HG02885 (cell line): Measurements from ENCODE around the gene NAA38.
A peak's percentile ranks its signal among the peaks of the same experiment; 100 is the strongest.
"Not testable (repeated sequence)": the region's sequence is repeated elsewhere in the genome, so short reads cannot be mapped to it uniquely, and the experiment has no call there.

Experiments
- ATAC-seq: cut with Tn5 transposase; IDR thresholded peaks from one replicate; pipeline ENCODE4 v1.9.1; 2021; ENCODE audit warnings: mild to moderate bottlenecking; ENCODE audit not compliant: unreplicated experiment, poor library complexity

The NAA38 gene

DNA sequence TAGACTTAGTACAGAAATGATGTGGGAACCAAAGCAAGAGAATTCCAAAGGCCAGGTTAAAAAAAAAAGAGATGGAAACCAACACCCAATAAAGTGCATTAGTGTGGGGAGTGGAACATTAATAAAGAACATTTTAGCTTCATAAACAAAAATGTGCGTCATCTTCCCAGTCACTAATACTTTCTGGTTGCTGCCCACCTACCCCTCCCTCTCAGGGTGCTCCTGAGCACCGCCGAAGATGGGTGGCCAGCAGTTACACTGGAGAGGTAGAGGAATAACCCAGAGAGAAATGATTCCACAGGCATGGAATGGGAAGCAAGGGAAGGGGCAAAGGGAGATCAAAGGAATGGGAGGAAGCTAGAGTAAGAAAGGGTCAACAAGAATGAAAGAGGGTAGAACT lies 25.3 kb upstream of the NAA38 start:
- ATAC-seq, result no peak

GRCh38 chr17:7882068-7882467 lies 24.7 kb upstream of the NAA38 start:
- ATAC-seq, result no peak

GRCh38 chr17:7881276-7882054 lies 24.1 kb upstream of the NAA38 start:
- no peak for ATAC-seq

DNA sequence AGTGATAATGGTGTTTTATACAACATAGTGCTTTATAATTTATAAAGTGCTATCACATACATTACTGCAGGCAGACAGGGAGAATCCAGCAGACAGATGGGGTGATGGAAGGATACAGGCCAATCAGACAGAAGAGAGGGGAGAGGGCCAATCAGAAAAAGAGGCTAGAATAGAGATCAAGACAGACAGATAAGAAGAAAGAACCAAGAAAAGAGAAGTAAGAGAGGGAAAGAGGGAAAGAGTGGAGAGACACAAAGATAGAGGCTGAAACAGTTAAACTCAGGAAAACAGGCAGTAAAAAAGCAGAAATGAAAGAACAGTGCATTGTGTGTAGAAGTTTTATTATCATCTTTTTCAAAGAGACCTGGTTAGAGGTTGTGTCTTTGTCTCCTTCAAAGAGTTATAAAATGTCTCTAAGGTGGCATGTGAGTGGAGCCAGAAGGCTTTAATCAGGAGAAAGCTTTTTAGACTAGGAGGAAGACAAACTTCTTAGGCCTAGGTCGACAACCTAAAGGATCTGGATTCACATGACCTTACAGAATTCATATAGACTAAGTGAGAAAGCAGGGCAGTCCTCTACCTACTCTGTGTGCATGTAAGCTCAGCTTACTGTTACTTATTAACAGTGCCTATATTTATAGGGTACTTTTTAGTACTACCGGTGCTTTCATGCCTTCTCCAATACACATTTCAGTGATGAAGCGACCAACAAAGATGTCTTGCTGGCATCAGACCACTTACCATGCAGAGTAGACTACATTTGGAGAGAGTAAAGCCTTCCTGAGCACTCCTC lies 22.9 kb upstream of the NAA38 start:
- no peak for ATAC-seq

DNA sequence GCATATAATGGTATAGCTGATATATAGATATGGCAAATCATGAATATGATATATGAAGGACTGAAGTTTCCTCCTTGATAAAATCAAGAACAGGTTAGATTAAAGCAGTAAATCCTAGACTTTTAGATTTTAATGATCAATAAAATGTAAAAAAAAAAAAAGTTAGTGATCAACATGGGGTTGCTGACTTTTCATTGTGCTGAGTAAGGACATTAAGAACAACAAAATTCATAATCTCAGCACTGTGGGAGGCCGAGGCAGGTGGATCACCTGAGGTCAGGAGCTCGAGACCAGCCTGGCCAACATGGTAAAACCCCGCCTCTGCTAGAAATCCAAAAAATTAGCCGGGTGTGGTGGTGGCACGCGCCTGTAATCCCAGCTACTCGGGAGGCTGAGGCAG lies 20.9 kb upstream of the NAA38 start:
- ATAC-seq, result no peak

DNA sequence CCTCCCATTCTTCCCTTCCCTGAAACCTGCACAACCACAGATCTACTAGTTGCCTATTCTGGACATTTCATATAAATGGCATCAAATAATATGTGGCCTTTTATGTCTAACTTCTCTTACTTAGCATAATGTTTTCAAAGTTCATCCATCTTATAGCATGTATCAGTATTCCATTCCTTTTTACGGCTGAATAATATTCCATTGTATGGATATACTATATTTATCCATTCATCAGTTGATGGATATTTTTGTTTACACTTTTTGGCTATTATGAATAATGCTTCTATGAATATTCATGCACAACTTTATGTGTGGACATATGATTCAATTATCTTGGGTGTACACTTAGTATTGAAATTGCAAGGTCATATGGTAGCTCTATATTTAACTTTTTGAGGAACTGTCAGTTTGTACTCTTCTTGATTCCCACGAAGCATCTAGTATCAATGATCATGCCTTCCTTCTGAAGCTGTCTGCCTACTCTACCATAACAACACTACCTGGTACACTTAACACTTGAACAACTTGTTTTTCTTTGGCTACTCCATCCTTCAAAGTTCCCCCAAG lies 18.5 kb upstream of the NAA38 start:
- no peak for ATAC-seq

GRCh38 chr17:7873051-7873450 lies 15.7 kb upstream of the NAA38 start:
- no peak for ATAC-seq

GRCh38 chr17:7867881-7868329 lies 10.5 kb upstream of the NAA38 start:
- ATAC-seq, result no peak

GRCh38 chr17:7864995-7865650 lies 7.8 kb upstream of the NAA38 start:
- ATAC-seq, result no peak

- not testable (repeated sequence) for ATAC-seq
Observed at GRCh38 chr17:7864384-7864783, 7.0 kb upstream of the NAA38 start.

GRCh38 chr17:7862692-7863437 lies 5.5 kb upstream of the NAA38 start:
- no peak for ATAC-seq

DNA sequence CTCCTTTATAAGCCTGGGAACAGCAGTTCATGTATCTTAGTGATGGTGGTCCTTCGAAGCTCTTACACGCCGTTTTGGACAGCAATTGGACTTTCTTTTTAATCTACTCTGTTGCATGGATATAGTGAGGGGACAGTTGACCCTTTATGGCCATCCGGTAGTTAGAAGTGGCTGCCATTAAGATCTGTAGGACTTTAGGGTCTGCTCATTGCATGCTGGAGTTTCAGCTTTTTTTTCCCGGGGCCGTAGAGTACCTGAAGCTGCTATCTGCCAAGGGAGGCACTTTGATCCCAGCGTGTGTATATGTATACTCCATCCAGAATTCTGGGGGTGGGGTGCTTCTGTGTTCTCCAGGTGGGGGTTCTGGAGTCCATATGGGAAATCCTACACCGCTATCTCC lies 1.7 kb upstream of the NAA38 start:
- ATAC-seq, result no peak

- ATAC-seq, result no peak
Observed at GRCh38 chr17:7858522-7858810, 1.1 kb upstream of the NAA38 start.

DNA sequence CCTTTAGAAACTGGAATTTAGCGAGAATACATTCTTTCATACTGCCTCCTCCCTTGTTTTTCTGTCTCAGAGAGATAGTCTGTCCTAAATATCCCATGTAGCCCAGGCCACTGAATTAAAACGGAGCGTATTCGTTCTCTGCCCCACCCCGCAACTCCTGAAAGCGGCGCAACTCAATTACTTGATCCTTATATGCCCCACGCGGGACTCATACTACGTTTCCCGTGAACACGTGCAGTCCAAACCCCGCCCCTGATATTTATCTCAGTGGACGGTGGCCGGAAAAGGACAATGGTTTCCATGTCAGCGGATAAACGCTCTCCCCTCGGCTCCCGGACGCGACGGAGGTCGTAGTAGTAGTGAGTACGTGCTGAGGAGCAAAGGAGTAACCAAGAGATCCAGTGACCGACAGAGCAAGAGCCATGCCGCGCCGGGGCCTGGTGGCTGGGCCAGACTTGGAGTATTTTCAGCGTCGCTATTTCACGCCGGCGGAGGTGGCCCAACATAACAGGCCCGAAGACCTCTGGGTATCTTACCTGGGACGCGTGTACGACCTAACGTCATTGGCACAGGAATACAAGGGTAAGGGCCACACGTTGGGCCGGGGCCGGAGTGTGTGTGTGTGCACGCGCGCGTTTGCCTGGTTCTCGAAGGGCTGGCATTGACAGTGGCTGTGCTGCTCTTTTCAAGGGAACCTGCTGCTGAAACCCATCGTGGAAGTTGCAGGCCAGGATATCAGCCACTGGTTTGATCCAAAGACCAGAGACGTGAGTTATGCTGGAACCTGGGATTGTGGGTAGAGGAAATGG lies 558 bp upstream of the NAA38 start, which contains the start of gene CYB5D1:
Gene CYB5D1, plus strand, starts transcription at position 291 of the 809 bp plus-strand sequence. Its CDS starts 132 bp downstream, at position 423.
- peak; percentile 46 for ATAC-seq

GRCh38 chr17:7856011-7856810 lies 1.1 kb downstream of the NAA38 start:
- ATAC-seq, result no peak

DNA sequence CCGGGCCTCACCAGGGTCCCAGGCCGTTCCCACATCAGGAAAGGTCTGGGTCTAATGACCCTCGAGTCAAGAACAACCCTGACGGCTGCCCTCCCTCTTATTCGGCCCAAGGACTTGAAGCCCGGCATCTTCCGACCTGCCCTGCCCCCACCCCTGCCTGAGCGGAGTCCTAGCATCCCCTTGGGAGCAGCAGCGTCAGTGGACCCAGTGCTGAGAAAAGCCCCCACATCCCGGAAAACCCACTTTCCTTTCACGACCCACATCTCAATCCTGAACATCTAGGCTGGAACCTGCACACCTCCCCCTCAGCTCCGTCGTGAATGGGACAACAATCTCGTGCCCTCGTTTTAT lies 1.7 kb downstream of the NAA38 start:
- no peak for ATAC-seq

DNA sequence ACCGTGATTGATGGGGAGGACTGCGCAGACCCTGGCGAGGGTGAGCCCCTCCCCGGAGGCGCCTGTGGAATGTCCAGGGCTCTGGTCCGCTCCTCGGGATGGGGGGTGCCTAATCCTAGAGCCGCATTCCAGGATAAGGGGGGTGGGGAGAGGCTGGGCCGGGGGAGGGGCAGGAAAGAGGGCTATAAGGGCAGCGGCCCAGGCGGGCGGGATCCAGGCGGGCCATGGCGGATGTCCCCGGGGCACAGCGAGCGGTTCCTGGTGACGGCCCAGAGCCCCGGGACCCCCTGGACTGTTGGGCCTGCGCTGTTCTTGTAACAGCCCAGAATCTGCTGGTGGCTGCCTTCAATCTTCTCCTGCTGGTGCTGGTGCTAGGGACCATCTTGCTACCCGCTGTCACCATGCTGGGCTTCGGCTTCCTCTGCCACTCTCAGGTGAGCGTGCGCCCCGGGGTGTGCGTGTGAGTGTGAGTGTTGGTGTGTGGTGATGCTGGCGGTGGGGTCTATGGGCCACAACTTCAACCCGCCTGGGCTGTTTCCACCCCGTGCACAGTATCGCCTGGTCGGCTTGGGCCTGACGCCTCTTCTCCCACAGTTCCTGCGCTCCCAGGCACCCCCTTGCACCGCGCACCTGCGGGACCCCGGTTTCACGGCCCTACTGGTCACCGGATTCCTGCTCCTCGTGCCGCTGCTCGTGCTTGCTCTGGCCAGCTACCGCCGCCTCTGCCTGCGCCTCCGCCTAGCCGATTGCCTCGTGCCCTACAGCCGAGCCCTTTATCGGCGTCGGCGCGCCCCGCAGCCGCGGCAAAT lies 2.3 kb downstream of the NAA38 start, which contains the start of gene TMEM88:
Gene TMEM88, plus strand, starts transcription at position 216 of the 809 bp plus-strand sequence. Its CDS starts 9 bp downstream, at position 225.
- ATAC-seq, result no peak
